NCI-H2227 (cell line): Measurements from ENCODE around the gene BBS9.
"Not testable (repeated sequence)": the region's sequence is repeated elsewhere in the genome, so short reads cannot be mapped to it uniquely, and the experiment has no call there.

Experiments
- DNase-seq: peaks from one replicate; lab custom pipeline; 2025; ENCODE audit not compliant: unreplicated experiment; lab: John Stamatoyannopoulos, UW

The BBS9 gene

DNA sequence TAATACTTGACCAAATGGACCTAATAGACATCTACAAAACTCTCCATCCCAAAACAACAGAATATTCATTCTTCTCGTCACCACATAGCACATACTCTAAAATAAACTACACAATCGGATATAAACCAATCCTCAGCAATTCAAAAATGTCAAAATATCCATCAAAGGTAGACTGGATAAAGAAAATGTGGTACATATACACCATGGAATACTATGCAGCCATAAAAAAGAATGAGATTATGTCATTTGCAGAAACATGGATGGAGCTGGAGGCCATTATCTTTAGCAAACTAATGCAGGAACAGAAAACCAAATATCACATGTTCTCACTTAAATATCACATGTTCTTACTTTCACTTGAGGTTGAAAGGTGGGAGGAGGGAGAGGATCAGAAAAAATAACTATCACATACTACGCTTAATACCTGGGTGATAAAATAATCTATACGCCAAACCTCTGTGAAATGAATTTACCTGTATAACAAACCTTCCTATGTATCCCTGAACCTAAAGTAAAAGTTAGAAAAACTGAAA is 142.5 kb downstream of the BBS9 start:
- not testable (repeated sequence) for DNase-seq

- no peak for DNase-seq
Measured at GRCh38 chr7:33273356-33273755, 144.0 kb downstream of the BBS9 start.

- DNase-seq, result no peak
Measured at GRCh38 chr7:33276325-33276724, 147.0 kb downstream of the BBS9 start.

- DNase-seq, result no peak
Measured at GRCh38 chr7:33276729-33277128, 147.4 kb downstream of the BBS9 start.

DNA sequence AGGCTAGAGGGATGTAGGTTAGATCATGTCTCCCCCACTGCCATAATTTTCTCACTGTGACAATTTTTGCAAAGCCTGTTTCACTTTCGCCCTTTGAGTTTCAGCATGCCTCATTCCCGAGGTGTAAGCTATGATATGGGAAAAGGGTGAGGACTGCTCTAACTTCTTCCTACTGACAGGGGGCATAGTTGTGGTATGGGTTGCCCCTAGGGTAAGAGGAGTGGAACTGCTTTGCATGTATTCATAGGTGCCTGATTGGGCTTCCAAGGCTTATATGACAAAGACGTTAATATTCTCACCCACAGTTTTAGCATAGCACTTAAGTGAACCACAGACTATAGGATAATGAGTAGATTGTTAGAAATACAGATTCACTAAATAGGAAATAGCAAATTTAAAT is 148.7 kb downstream of the BBS9 start:
- no peak for DNase-seq

DNA sequence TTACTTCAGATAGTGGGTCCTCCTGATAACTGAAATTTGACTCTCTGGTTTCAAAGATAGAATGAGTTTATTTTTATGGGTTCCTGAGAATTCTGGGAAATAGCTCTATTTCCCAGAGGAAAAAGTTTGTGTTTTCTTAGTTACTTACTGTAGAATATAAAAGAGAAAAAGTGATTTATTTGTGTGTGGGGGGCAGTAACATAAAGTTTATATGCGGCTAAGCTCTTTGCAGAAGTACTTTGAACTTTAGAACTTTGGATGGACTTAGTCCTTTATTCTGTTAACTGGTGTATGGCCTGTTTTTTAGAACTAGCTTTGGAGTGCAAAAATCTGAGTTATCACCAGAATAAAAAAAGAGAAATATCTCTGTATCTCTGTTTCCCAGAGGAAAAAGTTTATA is 157.1 kb downstream of the BBS9 start:
- no peak for DNase-seq

DNA sequence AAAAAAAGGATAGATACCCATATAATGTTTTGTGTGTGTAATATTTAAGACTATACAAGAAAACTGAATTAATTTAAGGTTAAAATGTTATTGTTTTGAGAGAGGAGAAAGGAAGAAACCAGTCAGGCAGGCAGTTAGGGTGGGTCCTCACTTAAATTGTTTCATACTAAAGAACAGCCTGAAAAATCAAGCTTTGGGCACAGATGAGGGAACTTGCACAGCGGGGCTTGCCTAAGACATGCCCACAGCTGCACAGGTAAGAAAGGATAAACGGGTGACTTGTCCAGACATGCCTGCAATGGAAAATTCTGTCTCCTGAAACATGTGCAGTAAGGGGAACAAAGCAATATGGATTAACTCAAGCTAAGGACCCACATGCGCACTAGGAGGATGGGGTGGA is 158.4 kb downstream of the BBS9 start:
- DNase-seq, result no peak

DNA sequence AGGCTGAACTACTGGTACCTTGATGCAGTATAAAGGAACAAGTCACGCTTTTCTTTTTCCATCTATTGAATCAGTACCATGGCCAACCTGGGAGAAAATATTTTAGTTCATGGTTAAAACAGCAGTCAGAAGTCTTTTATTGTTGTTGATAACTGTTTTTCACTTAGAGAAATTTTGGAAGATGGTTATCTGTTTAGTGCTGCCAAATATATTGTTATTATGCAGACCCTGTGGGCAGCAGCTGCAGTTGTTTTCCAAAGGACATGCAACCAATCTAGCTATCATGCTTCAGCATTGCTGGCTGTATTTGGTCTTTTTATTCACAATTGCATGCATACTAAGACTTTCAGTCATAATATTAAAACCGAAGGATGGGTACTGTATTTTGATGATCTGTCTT is 169.5 kb downstream of the BBS9 start:
- DNase-seq, result no peak

DNA sequence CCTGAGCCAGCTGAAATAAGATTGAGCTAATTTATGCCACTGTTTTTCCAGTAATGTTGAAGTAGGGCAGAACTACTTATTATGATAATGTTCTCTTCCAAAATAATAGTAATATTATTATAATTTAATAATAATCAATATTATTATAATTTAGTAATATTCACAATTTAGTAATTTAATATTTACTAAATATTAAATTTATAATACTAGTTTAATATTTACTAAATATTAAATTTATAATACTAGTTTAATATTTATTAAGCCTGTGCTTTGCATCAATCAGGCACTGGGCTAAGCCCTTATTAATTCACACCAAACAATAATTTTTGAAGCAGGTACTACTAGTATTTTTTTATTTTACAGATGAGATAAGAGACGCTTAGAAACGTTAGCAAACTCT is 170.1 kb downstream of the BBS9 start:
- DNase-seq, result no peak

DNA sequence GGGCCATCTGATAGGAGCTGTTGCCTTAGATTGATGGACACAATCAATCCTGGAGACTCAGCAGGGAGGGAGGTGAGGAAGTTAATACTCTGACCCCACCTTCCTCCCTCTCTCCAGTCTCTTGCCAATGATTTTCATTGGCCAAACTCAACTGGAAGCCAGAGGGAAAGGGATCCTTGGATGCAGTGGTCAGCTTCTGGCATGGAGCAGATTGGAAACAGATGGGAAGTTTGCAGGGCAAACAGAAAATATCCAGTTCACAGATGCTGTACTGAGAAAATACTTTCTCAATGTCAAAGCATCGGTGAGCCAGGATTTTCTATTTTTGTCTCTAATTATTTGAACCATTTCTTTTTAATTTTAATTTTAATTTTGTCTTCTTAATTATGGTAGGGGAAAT is 170.8 kb downstream of the BBS9 start:
- no peak for DNase-seq

DNA sequence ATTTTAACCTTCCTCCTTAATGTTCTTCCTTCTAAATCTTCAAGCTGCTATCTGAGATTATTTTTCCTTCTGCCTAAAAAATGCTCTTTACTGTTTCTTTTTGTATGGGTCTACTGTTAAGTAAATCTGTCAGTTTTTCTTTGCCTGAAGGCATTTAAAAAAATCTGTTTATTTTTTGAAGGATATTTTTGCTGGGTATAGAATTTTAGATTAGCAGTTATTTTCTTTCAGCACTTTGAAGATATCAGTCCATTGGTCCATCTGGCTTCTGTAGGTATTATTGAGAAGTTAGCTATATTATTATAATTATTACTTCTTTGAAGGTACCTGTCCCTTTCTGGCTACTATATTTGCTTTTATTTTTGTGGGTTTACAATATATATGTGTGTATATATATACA is 171.4 kb downstream of the BBS9 start:
- DNase-seq, result no peak

DNA sequence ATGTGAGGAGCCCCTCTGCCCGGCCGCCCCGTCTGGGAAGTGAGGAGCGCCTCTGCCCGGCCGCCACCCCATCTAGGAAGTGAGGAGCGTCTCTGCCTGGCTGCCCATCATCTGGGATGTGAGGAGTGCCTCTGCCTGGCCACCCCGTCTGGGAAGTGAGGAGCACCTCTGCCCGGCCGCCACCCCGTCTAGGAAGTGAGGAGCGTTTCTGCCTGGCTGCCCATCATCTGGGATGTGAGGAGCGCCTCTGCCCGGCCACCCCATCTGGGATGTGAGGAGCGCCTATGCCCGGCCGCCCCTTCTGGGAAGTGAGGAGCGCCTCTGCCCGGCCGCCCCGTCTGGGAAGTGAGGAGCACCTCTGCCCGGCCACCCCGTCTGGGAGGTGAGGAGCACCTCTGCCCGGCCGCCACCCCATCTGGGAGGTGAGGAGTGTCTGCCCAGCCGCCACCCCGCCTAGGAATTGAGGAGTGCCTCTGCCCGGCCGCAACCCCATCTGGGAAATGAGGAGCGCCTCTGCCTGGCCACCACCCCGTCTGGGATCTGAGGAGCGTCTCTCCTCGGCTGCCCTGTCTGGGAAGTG is 174.7 kb downstream of the BBS9 start:
- DNase-seq, result not testable (repeated sequence)

- DNase-seq, result no peak
Measured at GRCh38 chr7:33307205-33307604, 177.8 kb downstream of the BBS9 start.

GRCh38 chr7:33310546-33310945 is 181.2 kb downstream of the BBS9 start:
- DNase-seq, result no peak

DNA sequence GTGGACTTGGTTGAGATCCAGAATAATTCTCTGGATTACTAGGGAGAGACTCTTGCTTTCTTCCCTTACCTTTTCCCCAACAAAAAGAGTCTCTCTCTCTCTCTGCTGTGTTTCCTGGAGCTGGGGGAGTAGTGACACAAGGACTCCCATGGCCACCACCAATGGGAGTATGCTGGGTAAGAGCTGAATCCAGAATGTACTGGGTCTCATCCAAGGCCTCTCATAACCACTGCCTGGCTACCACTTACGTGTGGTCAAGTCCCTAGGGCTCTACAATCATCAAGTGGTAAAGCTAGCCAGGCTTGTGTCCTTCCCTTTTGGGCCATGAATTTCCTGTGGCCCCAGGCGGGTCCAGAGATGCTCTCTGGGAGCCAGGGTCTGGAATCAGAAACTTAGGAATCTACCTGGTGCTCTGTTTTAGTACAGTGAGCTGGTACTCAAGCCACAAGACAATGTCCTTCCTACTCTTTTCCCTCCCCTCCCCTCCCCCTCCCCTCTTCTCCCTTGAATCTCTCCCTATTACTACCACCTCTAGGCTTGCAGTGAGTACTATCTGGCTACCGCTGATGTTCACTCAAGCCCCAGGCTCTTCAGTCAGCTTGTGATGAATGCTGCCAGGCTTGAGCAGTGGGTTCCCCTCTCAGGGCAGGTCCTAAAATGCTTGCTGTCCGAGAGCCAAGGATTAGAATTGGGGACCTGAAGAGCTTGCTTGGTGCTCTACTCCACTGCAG is 196.6 kb downstream of the BBS9 start:
- no peak for DNase-seq

- DNase-seq, result no peak
Measured at GRCh38 chr7:33326485-33326848, 197.1 kb downstream of the BBS9 start.

DNA sequence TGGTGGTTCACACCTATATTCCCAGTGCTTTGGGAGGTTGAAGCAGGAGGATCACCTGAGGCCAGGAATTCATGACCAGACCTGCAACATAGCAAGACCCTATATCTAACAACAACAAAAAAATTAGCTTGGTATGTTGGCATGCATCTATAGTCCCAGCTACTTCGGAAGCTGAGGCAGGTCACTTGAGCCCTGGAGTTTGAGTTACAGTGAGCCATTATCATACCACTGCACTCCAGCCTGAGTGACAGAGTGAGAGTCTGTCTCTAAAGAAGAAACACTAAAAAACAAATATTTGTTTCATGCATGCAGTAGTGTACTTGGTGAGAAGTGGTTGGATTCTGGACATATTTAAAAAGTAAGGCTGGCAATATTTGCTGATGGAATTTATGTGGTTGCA is 198.1 kb downstream of the BBS9 start:
- DNase-seq, result no peak

GRCh38 chr7:33334349-33334748 is 205.0 kb downstream of the BBS9 start:
- DNase-seq, result no peak

- no peak for DNase-seq
Measured at GRCh38 chr7:33336820-33337219, 207.5 kb downstream of the BBS9 start.

GRCh38 chr7:33339074-33339790 is 209.9 kb downstream of the BBS9 start:
- DNase-seq, result no peak

- no peak for DNase-seq
Measured at GRCh38 chr7:33346055-33346454, 216.7 kb downstream of the BBS9 start.

DNA sequence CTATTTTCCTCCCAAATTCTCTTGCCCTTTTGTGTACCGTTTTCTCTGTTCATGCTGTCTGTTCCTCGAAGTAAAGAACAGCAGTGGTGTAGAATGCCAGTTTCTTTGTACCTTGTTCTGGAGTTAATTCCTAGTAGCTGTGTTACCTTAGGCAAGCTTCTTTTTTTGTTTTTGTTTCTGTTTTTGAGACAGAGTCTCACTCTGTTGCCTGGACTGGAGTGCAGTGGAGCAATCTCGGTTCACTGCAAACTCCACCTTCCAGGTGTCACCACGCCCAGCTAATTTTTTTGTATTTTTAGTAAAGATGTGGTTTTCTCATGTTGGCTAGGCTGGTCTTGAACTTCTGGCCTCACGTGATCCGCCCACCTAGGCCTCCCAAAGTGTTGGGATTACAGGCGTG is 221.2 kb downstream of the BBS9 start:
- DNase-seq, result no peak
